Measurements from ENCODE around the gene COL25A1.

The COL25A1 gene

GRCh38 chr4:108834835-108835384, 467.5 kb downstream of the COL25A1 start:
- peak; percentile 3 for DNase-seq (ENCODE audit: low spot score)
- in situ Hi-C loops (cut with MboI; ENCODE audit: low pct_unique_long_range_greater_than_20kb, low sequenced_read_pairs, unreplicated experiment) = loop anchor here (25.0 kb wide), 2 partner anchors 477 to 577 kb away; partner anchors contain the start of gene COL25A1
- TF ChIP-seq CTCF (IDR thresholded peaks at IDR 0.05; ENCODE audit: extremely low read depth, insufficient read depth, missing control alignments) = peak; percentile 43

GRCh38 chr4:108834166-108834834, 468.2 kb downstream of the COL25A1 start:
- TF ChIP-seq CTCF (IDR thresholded peaks at IDR 0.05; ENCODE audit: extremely low read depth, insufficient read depth, missing control alignments) = no peak
- no peak for DNase-seq (ENCODE audit: low spot score)
- in situ Hi-C loops (cut with MboI; ENCODE audit: low pct_unique_long_range_greater_than_20kb, low sequenced_read_pairs, unreplicated experiment) = loop anchor here (25.0 kb wide), 2 partner anchors 478 to 578 kb away; partner anchors contain the start of gene COL25A1

GRCh38 chr4:108833046-108833445, 469.4 kb downstream of the COL25A1 start:
- no peak for TF ChIP-seq CTCF (IDR thresholded peaks at IDR 0.05; ENCODE audit: extremely low read depth, insufficient read depth, missing control alignments)
- DNase-seq (ENCODE audit: low spot score) = no peak
- in situ Hi-C loops (cut with MboI; ENCODE audit: low pct_unique_long_range_greater_than_20kb, low sequenced_read_pairs, unreplicated experiment) = loop anchor here (25.0 kb wide), 2 partner anchors 479 to 579 kb away; partner anchors contain the start of gene COL25A1

GRCh38 chr4:108831886-108832285, 470.6 kb downstream of the COL25A1 start:
- in situ Hi-C loops (cut with MboI; ENCODE audit: low pct_unique_long_range_greater_than_20kb, low sequenced_read_pairs, unreplicated experiment) = loop anchor here (25.0 kb wide), 2 partner anchors 480 to 580 kb away; partner anchors contain the start of gene COL25A1
- no peak for TF ChIP-seq CTCF (IDR thresholded peaks at IDR 0.05; ENCODE audit: extremely low read depth, insufficient read depth, missing control alignments)
- DNase-seq (ENCODE audit: low spot score) = no peak

- DNase-seq (ENCODE audit: low spot score) = no peak
- in situ Hi-C loops (cut with MboI; ENCODE audit: low pct_unique_long_range_greater_than_20kb, low sequenced_read_pairs, unreplicated experiment) = loop anchor here (25.0 kb wide), 2 partner anchors 481 to 581 kb away; partner anchors contain the start of gene COL25A1
- no peak for TF ChIP-seq CTCF (IDR thresholded peaks at IDR 0.05; ENCODE audit: extremely low read depth, insufficient read depth, missing control alignments)
Observed at GRCh38 chr4:108831291-108831690, 471.2 kb downstream of the COL25A1 start.

- no peak for TF ChIP-seq CTCF (IDR thresholded peaks at IDR 0.05; ENCODE audit: extremely low read depth, insufficient read depth, missing control alignments)
- in situ Hi-C loops (cut with MboI; ENCODE audit: low pct_unique_long_range_greater_than_20kb, low sequenced_read_pairs, unreplicated experiment) = loop anchor here (25.0 kb wide), 2 partner anchors 482 to 582 kb away; partner anchors contain the start of gene COL25A1
- DNase-seq (ENCODE audit: low spot score) = no peak
Observed at GRCh38 chr4:108830509-108831244, 471.8 kb downstream of the COL25A1 start.

Measured in GM13977 (cell line).